MG63 (cell line): ENCODE results near the gene LRPPRC. TPM values are rescaled to one million over a fixed set of nuclear protein-coding genes. Genes with fewer than 3 reads are reported as not detected.

Experiments used
- total RNA-seq: library from RNA; depleted of rRNA; stranded (reverse); fragments of >200 nt; shearing (Covaris generic); gene quantifications from 2 replicates; pipeline ENCODE4 v1.2.3, GENCODE V29; 2014; ENCODE audit warnings: low replicate concordance; rRNA removed

Gene LRPPRC
- total RNA-seq, 1 experiment from 2014 or later = 105 TPM

Other genes with a start within 250 kb of the LRPPRC start
- gene DYNC2LI1, start 221.9 kb downstream of the LRPPRC start, total RNA-seq = 22.4 and 22.5 TPM in 2 replicates
- gene ABCG5, start 157.2 kb downstream of the LRPPRC start, total RNA-seq = not detected in 2 replicates
- gene ABCG8, start 157.0 kb downstream of the LRPPRC start, total RNA-seq = not detected in 2 replicates
- 16.6 and 29.5 TPM in 2 replicates for gene PPM1B, start 172.9 kb upstream of the LRPPRC start, total RNA-seq